Uterus (tissue), 4 donors: ENCODE data around the gene GP5. TPM values are rescaled to one million over a fixed set of nuclear protein-coding genes. Genes with fewer than 3 reads are reported as not detected.

Experiments used
- DNase-seq, 2 donors: peaks; one replicate each; pipeline ENCODE4 v3.0.0-alpha.2; 2019 to 2020
- H3K27ac ChIP-seq, 2 donors: fragments of 200-600 bp; sonication (generic); 1 replicate in 1 of 2; 2 replicates in 1 of 2; pipeline ENCODE4 v1.5.1; 2016 to 2018
- H3K27me3 ChIP-seq, 2 donors: fragments of 200-600 bp; sonication (generic); one replicate each; pipeline ENCODE4 v1.5.1; 2018 to 2019; ENCODE audit warnings: control low read depth in 1 of 2
- H3K36me3 ChIP-seq, 2 donors: fragments of 200-600 bp; sonication (generic); one replicate each; pipeline ENCODE4 v1.5.1; 2019; ENCODE audit warnings: control low read depth in 1 of 2
- H3K4me1 ChIP-seq, 2 donors: fragments of 200-600 bp; sonication (generic); one replicate each; pipeline ENCODE4 v1.5.1; 2018 to 2019; ENCODE audit warnings: control low read depth in 1 of 2
- H3K4me3 ChIP-seq, 2 donors: fragments of 200-600 bp; sonication (generic); 1 replicate in 1 of 2; 2 replicates in 1 of 2; pipeline ENCODE4 v1.5.1; 2018 to 2019; ENCODE audit warnings: mild to moderate bottlenecking in 1 of 2
- H3K9me3 ChIP-seq, 2 donors: fragments of 200-600 bp; sonication (generic); one replicate each; pipeline ENCODE4 v1.5.1; 2019; ENCODE audit warnings: control low read depth in 1 of 2
- CTCF ChIP-seq, 4 experiments: fragments of 200-600 bp in 2 of 4; fragments of 450-650 bp in 2 of 4; sonication (generic) in 2 of 4; IDR thresholded peaks; one replicate each; pipeline ENCODE4 v1.5.1; 2016 to 2019; ENCODE audit warnings: antibody characterized with exemption in 4 of 4, mild to moderate bottlenecking in 2 of 4, moderate library complexity in 1 of 4
- POLR2A ChIP-seq, 2 donors: fragments of 450-650 bp; IDR thresholded peaks; one replicate each; pipeline ENCODE4 v1.6.1; 2016; ENCODE audit warnings: antibody characterized with exemption in 2 of 2, mild to moderate bottlenecking in 1 of 2, moderate library complexity in 1 of 2
- intact Hi-C: fragments of 100-400 bp; cut with DNase I; formaldehyde crosslinking; loops from one replicate; pipeline ENCODE4 v1.15.1; 2023; ENCODE audit warnings: low total_unique reads
- total RNA-seq, 4 donors: library from RNA; depleted of rRNA in 3 of 4; stranded (reverse); fragments of >200 nt in 3 of 4; gene quantifications; one replicate each; pipeline versions ENCODE4 v1.1.0 to v1.2.4, GENCODE V29; 2014 to 2023
- donor health status: DM: yes; HTN: yes; CAD: no.

Gene GP5
- total RNA-seq, 4 donors from 2014 or later: 0.24 to 0.41 TPM; not detected in 2

DNA sequence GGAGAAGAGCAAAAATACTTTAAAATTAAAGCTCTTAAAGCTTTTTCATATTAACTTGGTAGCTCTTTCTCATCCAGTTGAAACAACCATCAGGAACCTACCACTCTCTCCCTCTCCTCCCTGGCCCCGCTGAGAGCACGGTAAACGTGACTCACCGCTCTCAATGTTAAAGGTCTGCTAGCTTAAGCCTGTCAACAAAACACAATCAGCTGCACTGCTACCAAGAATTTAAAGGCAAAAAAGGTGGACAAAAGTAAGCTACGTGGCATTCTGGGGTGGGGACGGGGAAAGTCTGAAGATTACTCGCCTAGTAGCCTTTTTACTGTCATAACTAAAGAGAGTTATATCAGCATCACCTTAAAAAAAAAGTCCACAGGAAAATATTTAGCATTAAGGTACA lies 8.4 kb upstream of the GP5 start:
- intact Hi-C loops: no loop called here
- no peaks in the 10 kb centered on the region for H3K27me3 ChIP-seq
- DNase-seq: no peak
- no peaks in the 10 kb centered on the region for H3K4me1 ChIP-seq
- H3K36me3 ChIP-seq: no peaks in the 10 kb centered on the region
- no peak overlapping the region for H3K27ac ChIP-seq
- no peak overlapping the region for H3K4me3 ChIP-seq
- TF ChIP-seq POLR2A (IDR thresholded peaks at IDR 0.05) (no peak), CTCF (IDR thresholded peaks at IDR 0.05) (no peak)
- H3K9me3 ChIP-seq: no peaks in the 10 kb centered on the region

- TF ChIP-seq CTCF (IDR thresholded peaks at IDR 0.05): no peak
- no peak for TF ChIP-seq POLR2A (IDR thresholded peaks at IDR 0.05)
- intact Hi-C loops: no loop called here
- no peaks in the 10 kb centered on the region for H3K27me3 ChIP-seq
- H3K4me1 ChIP-seq: no peaks in the 10 kb centered on the region
- H3K36me3 ChIP-seq: no peaks in the 10 kb centered on the region
- H3K9me3 ChIP-seq: no peaks in the 10 kb centered on the region
- H3K27ac ChIP-seq: no peak overlapping the region
- no peak overlapping the region for H3K4me3 ChIP-seq
- DNase-seq: no peak
Measured at GRCh38 chr3:194405766-194406165, 6.7 kb upstream of the GP5 start.

GRCh38 chr3:194404365-194405140 lies 5.5 kb upstream of the GP5 start:
- H3K4me1 ChIP-seq: no peaks in the 10 kb centered on the region
- H3K9me3 ChIP-seq: no peaks in the 10 kb centered on the region
- H3K27ac ChIP-seq: no peak overlapping the region
- H3K4me3 ChIP-seq: no peak overlapping the region
- H3K36me3 ChIP-seq: no peaks in the 10 kb centered on the region
- TF ChIP-seq POLR2A (IDR thresholded peaks at IDR 0.05) (no peak), CTCF (IDR thresholded peaks at IDR 0.05) (peak; percentile 55 to 71 (median 62))
- intact Hi-C loops: no loop called here
- H3K27me3 ChIP-seq: no peaks in the 10 kb centered on the region
- no peak for DNase-seq

- Histone ChIP-seq H3K27ac (no peak overlapping the region), H3K27me3 (no peaks in the 10 kb centered on the region), H3K4me1 (peaks cover 0 to 6% of the 10 kb centered on the region in 2 donors), H3K9me3 (no peaks in the 10 kb centered on the region), H3K4me3 (no peak overlapping the region), H3K36me3 (no peaks in the 10 kb centered on the region)
- TF ChIP-seq POLR2A (IDR thresholded peaks at IDR 0.05) (no peak), CTCF (IDR thresholded peaks at IDR 0.05) (no peak)
- DNase-seq: no peak
- intact Hi-C loops: no loop called here
Measured at GRCh38 chr3:194401868-194402329, 2.8 kb upstream of the GP5 start.

DNA sequence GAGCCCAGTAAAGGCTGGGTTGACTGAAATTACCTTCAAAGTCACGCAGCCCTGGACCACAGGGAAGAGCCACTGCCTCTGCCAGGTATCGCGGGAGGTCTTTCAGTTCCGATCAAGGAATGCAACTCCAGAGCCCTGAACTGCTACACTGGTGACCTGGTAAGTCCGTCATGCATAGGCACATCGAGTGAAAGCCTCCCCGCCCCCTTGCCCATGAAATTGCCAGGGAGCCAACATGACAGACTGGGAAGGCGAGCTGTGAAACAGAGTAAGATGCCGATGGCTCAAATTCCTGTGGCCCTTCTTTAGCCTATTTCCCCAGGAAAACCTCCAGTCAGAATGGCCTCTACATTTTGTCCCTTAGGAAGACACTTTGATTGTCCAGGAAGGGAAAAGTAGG lies 2.3 kb upstream of the GP5 start:
- Histone ChIP-seq H3K4me3 (no peak overlapping the region), H3K9me3 (no peaks in the 10 kb centered on the region), H3K27ac (no peak overlapping the region), H3K4me1 (peaks cover 0 to 8% of the 10 kb centered on the region in 2 donors), H3K27me3 (no peaks in the 10 kb centered on the region), H3K36me3 (no peaks in the 10 kb centered on the region)
- TF ChIP-seq CTCF (IDR thresholded peaks at IDR 0.05): no peak
- no peak for TF ChIP-seq POLR2A (IDR thresholded peaks at IDR 0.05)
- intact Hi-C loops: no loop called here
- no peak for DNase-seq
